Activated CD4-positive, alpha-beta T cell treated with anti-CD3 and anti-CD28 coated beads, Interleukin-2, amount 10 ng/mL, durations not matched to agents 7 days and 5 days (primary cell): ENCODE measurements around the gene KSR1. TPM values are rescaled to one million over a fixed set of nuclear protein-coding genes. Genes with fewer than 3 reads are reported as not detected.

Experiments
- CTCF ChIA-PET: fragments of 350-600 bp; sonication (Branson Sonifier 250); formaldehyde crosslinking; loops from one replicate; lab custom pipeline; 2021; ENCODE audit warnings: antibody characterized with exemption; lab: Charles Lee
- POLR2A ChIA-PET: fragments of 350-600 bp; sonication (Branson Sonifier 250); formaldehyde crosslinking; loops from one replicate; lab custom pipeline; 2021; ENCODE audit warnings: antibody characterized with exemption; lab: Charles Lee
- DNase-seq: peaks from one replicate; pipeline ENCODE4 v3.0.0-alpha.2; 2020
- H3K27ac Mint-ChIP-seq: one replicate; pipeline ENCODE4 v1.8.0; 2021; ENCODE audit warnings: mild to moderate bottlenecking, moderate library complexity, mixed read lengths
- H3K27me3 Mint-ChIP-seq: one replicate; pipeline ENCODE4 v1.8.0; 2021; ENCODE audit warnings: mixed read lengths
- H3K36me3 Mint-ChIP-seq: one replicate; pipeline ENCODE4 v1.8.0; 2021; ENCODE audit warnings: low read depth, mixed read lengths
- H3K4me1 Mint-ChIP-seq: one replicate; pipeline ENCODE4 v1.8.0; 2021; ENCODE audit warnings: mixed read lengths
- H3K4me3 Mint-ChIP-seq: one replicate; pipeline ENCODE4 v1.8.0; 2021; ENCODE audit warnings: mild to moderate bottlenecking, moderate library complexity, mixed read lengths
- H3K9me3 Mint-ChIP-seq: one replicate; pipeline ENCODE4 v1.8.0; 2021; ENCODE audit warnings: mixed read lengths
- total RNA-seq, 2 experiments: library from RNA; stranded (reverse); gene quantifications; one replicate each; pipeline ENCODE4 v1.2.3, GENCODE V29; 2021

Gene KSR1
- total RNA-seq, 2 experiments from 2014 or later, result 43.1 to 45.7 TPM

- Mint-ChIP-seq H3K27me3 (no peaks in the 10 kb centered on the region), H3K9me3 (no peaks in the 10 kb centered on the region), H3K36me3 (no peaks in the 10 kb centered on the region), H3K4me1 (peaks cover 63% of the 10 kb centered on the region), H3K4me3 (no peak overlapping the region), H3K27ac (no peak overlapping the region)
- no peak for DNase-seq
- CTCF ChIA-PET, result interaction anchor here (0.9 to 2.4 kb wide), 5 partner anchors 10 to 24 kb away, joined by 3 to 10 read pairs (median 4); no protein-coding TSS in a partner anchor
- POLR2A ChIA-PET, result no interaction called here
These were observed 65.2 kb downstream of the KSR1 start for GRCh38 chr17:27521281-27522027.

DNA sequence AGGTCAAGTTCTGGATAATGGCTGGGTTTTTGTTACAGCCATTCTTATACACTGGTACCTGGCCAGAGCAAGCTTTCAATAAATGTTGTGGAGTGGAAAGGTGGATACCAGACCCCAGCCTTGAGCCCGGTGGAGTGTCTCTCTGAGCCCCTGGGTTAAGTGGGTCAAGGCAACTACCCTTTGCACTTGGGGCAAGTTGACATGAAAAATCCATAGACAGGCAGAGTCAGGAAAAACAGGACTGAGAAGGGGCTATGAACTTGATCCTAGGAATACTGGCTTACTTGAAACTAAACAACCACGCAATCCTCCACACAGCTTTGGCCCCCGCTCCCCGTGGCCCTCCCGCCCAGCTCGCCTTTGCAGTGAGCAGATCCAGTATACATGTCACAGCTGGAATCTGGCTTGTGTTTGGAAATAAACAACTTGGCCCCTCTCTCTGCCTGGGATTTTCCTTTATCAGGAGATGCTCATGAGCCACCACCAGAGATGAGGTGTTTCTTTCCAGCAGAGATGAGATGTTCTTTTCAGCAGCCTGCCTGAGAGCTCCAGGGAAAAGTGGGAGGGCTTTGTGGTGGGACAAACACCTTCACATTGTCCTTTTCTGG, 65.9 kb downstream of the KSR1 start:
- ChIA-PET POLR2A (no interaction called here), CTCF (interaction anchor here (0.9 to 2.3 kb wide), 5 partner anchors 10 to 55 kb away, joined by 3 to 10 read pairs (median 3); no protein-coding TSS in a partner anchor)
- Mint-ChIP-seq H3K4me1 (peaks cover 69% of the 10 kb centered on the region), H3K27me3 (no peaks in the 10 kb centered on the region), H3K36me3 (peaks cover 5% of the 10 kb centered on the region), H3K4me3 (no peak overlapping the region), H3K9me3 (no peaks in the 10 kb centered on the region), H3K27ac (no peak overlapping the region)
- no peak for DNase-seq

DNA sequence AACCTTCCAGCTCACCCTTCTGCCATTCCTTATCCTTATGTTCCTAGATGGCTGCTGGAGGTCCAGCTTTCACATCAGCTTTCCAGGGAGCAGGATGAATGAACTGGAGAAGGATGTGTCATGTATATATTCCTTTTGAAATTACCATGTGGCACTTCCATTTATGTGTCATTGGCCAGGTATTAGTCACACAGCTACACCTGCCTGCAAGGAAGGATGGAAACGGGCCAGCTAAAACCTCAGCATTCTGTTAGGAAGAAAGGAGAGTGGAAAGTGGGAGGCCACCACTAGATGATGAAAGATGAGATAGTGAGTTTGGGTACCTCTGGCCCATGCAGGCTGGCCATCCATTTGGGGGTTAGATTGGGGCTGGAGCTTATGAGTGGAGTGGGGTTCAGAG, 67.5 kb downstream of the KSR1 start:
- Mint-ChIP-seq H3K27me3 (no peaks in the 10 kb centered on the region), H3K4me3 (no peak overlapping the region), H3K9me3 (no peaks in the 10 kb centered on the region), H3K27ac (no peak overlapping the region), H3K36me3 (peaks cover 5% of the 10 kb centered on the region), H3K4me1 (peaks cover 77% of the 10 kb centered on the region)
- ChIA-PET CTCF (interaction anchor here (1.1 kb wide), 1 partner anchor 56 kb away, joined by 4 read pairs; no protein-coding TSS in a partner anchor), POLR2A (no interaction called here)
- DNase-seq, result no peak

GRCh38 chr17:27524594-27524993, 68.3 kb downstream of the KSR1 start:
- no peak overlapping the region for H3K27ac Mint-ChIP-seq
- H3K4me1 Mint-ChIP-seq, result peaks cover 80% of the 10 kb centered on the region
- ChIA-PET CTCF (no interaction called here), POLR2A (no interaction called here)
- H3K4me3 Mint-ChIP-seq, result no peak overlapping the region
- no peaks in the 10 kb centered on the region for H3K27me3 Mint-ChIP-seq
- no peak for DNase-seq
- H3K36me3 Mint-ChIP-seq, result peaks cover 5% of the 10 kb centered on the region
- H3K9me3 Mint-ChIP-seq, result no peaks in the 10 kb centered on the region

DNA sequence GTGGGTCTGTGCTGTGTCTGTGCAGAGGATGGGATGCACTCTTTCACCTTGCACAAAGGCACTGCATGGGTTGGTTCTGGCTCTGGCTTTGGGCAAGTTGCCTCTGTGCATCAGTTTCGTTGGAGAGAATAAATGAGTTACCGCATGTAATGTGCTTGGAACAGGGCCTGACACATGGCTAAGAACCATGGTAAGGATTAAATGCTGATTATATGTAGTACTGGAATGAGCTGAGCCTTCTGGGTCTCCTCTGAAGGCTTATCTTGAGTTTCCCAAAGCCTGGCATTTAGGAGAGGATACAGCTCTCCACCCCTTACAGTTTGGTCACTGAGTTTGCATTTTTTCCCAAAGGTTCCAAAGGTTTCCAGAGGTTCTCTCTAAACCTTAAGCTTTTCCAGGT, 69.1 kb downstream of the KSR1 start:
- DNase-seq, result no peak
- no peak overlapping the region for H3K4me3 Mint-ChIP-seq
- H3K9me3 Mint-ChIP-seq, result no peaks in the 10 kb centered on the region
- H3K36me3 Mint-ChIP-seq, result peaks cover 5% of the 10 kb centered on the region
- POLR2A ChIA-PET, result no interaction called here
- no peaks in the 10 kb centered on the region for H3K27me3 Mint-ChIP-seq
- peaks cover 82% of the 10 kb centered on the region for H3K4me1 Mint-ChIP-seq
- H3K27ac Mint-ChIP-seq, result no peak overlapping the region
- CTCF ChIA-PET, result interaction anchor here (1.1 kb wide), 1 partner anchor 74 kb away, joined by 3 read pairs; no protein-coding TSS in a partner anchor

DNA sequence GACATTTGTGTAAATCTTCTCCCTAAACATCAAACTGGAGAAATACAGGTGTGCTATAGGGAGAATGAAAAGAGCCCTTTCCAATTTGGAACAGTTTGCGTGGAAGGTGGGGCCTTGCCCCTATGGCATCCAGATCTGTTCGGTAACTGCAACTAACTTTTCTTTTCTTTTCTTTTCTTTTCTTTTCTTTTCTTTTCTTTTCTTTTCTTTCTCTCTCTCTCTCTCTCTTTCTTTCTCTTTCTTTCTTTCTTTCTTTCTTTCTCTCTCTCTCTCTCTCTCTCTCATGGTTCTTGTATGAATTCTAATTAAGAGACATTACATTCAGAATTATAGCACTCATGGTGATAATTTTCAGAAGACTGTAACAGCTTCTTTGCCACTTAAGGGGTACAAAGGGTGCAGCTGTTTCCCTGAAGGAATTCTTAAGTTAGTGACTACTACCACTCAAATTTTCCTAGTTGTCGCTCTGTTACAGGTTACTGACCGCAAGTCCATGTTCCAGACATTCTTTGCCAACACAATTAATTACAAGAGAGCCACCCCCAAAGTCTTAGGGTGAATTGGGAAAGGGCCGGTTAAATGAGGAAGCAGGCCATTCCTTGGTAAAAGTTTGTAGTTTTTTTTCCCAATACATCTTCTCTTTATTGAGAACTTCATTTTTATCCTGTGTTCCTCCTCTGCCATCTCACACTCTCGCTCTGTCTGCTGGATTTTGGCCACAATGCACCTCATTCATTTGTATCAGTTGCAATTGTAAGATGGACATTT, 69.8 kb downstream of the KSR1 start:
- no peaks in the 10 kb centered on the region for H3K9me3 Mint-ChIP-seq
- H3K4me3 Mint-ChIP-seq, result peak overlapping the region; percentile 4
- H3K36me3 Mint-ChIP-seq, result peaks cover 5% of the 10 kb centered on the region
- H3K27me3 Mint-ChIP-seq, result no peaks in the 10 kb centered on the region
- ChIA-PET CTCF (interaction anchor here (0.6 to 1.5 kb wide), 4 partner anchors 8 to 74 kb away, joined by 3 to 4 read pairs (median 4); no protein-coding TSS in a partner anchor), POLR2A (no interaction called here)
- DNase-seq, result no peak
- peak overlapping the region; percentile 75 for H3K27ac Mint-ChIP-seq
- peaks cover 84% of the 10 kb centered on the region for H3K4me1 Mint-ChIP-seq

DNA sequence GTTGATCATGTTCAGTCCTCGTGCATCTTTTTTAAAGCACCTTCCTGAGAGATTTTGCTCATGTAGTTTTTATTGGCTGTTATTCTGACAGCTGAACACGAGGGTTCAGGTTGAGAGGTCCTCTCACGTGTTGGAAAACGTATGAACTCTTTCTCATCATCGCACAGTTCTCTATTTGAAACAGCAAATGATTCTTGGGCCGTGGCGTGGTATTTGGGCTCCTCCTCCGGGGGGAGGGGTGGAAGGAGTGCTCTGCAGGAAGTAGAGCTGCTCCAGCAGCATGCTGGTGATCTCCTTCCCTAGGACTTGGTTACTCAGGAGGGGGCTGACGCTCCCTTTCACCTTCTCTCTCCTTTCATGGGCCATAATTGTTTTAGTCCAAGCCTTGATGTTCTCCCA, 70.4 kb downstream of the KSR1 start:
- peak; percentile 60 for DNase-seq
- ChIA-PET CTCF (interaction anchor here (0.6 to 1.5 kb wide), 3 partner anchors 8 to 73 kb away, joined by 3 to 4 read pairs (median 4); no protein-coding TSS in a partner anchor), POLR2A (no interaction called here)
- peaks cover 5% of the 10 kb centered on the region for H3K36me3 Mint-ChIP-seq
- peak overlapping the region; percentile 4 for H3K4me3 Mint-ChIP-seq
- peak overlapping the region; percentile 75 for H3K27ac Mint-ChIP-seq
- no peaks in the 10 kb centered on the region for H3K9me3 Mint-ChIP-seq
- H3K4me1 Mint-ChIP-seq, result peaks cover 88% of the 10 kb centered on the region
- no peaks in the 10 kb centered on the region for H3K27me3 Mint-ChIP-seq

DNA sequence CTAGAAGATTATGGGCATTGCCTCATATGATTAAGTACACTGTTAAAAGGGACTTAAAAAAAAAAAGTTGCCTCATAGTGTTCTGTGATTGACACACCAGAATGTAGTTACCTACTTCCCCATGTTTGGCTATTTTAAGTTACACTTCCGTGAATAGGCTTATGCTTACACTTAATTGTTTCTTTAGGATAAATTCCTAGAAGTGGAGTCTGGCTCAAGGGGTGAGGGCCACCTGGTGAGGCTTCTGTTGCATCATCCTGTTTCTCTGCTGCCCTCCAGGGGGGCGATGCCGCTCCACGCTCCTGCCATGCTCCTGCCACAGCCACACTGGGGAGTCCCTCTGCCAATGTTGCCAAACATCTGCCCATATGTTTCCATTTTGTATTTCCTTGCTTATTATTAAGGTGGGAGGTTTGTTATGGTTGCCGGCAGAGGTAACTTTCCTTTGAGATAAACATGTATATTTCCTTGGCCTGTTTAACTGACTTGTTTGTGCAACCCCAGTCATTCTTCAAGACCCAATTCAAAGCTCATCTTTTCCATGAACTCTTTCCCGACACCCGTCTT, 73.1 kb downstream of the KSR1 start:
- Mint-ChIP-seq H3K4me3 (no peak overlapping the region), H3K27me3 (no peaks in the 10 kb centered on the region), H3K9me3 (no peaks in the 10 kb centered on the region), H3K4me1 (peaks cover 81% of the 10 kb centered on the region), H3K36me3 (peaks cover 5% of the 10 kb centered on the region), H3K27ac (peak overlapping the region; percentile 80)
- CTCF ChIA-PET, result interaction anchor here (0.5 kb wide), 1 partner anchor 15 kb away, joined by 3 read pairs; no protein-coding TSS in a partner anchor
- DNase-seq, result no peak
- POLR2A ChIA-PET, result no interaction called here

DNA sequence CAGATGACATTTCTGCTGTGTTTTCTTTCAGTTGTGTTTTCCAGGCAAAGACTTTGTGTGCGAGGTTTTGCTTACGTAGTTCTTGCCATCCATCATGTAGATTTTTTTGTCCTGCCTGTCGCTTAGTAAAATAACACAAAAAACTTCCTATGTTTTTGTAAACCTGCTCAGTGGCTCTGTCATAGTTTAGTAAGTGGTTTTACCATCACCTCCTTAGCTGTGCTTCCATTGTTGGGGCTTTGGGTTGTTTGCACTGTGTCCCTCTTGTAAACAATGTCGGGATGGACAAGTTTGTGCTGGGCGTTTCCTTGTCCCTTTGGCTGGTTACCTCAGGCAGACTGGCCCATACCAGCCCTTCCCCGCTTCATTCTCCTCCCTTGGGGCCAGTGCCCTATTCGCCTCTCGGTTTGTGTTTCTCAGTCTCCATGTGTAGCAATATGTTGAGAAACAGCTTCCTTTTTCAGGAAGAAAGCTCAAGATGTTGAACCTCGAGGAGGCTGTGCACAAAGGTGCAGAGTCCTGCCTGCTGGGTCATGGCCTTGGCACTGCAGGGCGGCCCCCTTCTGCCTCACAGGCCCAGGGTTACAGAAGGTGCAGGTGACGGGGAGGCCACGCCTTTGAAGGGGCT, 74.6 kb downstream of the KSR1 start:
- Mint-ChIP-seq H3K36me3 (peaks cover 5% of the 10 kb centered on the region), H3K4me3 (no peak overlapping the region), H3K27ac (no peak overlapping the region)

DNA sequence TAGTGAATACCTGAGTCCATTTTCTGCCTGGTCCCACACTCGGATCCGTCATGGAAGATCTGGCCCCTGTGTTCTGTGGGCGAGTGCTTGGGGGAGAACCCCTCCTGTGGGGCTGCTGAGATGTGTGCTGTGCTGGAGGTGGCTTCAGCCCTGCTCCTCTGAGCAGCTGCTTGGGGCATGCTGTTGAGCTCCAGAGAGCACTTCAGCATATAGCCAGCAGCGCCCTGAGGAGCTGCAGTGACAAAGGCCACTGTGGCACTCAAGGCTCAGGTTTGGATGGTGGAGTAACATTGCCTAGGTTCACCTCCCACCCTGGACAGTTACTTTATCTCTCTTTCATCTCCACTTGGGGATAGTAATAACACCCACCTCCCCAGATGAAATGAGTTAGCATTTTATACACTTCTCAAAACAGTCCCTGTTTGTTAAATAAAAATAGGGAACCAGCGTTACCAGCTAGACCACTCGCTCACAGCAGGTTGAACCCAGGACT, 75.3 kb downstream of the KSR1 start:
- peak overlapping the region; percentile 31 for H3K27ac Mint-ChIP-seq
- H3K9me3 Mint-ChIP-seq, result no peaks in the 10 kb centered on the region
- no peak overlapping the region for H3K4me3 Mint-ChIP-seq
- peaks cover 5% of the 10 kb centered on the region for H3K36me3 Mint-ChIP-seq
- no peaks in the 10 kb centered on the region for H3K27me3 Mint-ChIP-seq
- ChIA-PET CTCF (interaction anchor here (0.9 to 1.6 kb wide), 3 partner anchors 10 to 49 kb away, joined by 3 to 4 read pairs (median 4); no protein-coding TSS in a partner anchor), POLR2A (no interaction called here)
- no peak for DNase-seq
- H3K4me1 Mint-ChIP-seq, result peaks cover 68% of the 10 kb centered on the region

More for the DNA sequence above, 74.6 kb downstream of the KSR1 start:
- Mint-ChIP-seq H3K27me3 (no peaks in the 10 kb centered on the region), H3K4me1 (peaks cover 72% of the 10 kb centered on the region), H3K9me3 (no peaks in the 10 kb centered on the region)
- no peak for DNase-seq
- ChIA-PET CTCF (interaction anchor here (0.9 to 1.6 kb wide), 3 partner anchors 10 to 50 kb away, joined by 3 to 4 read pairs (median 4); no protein-coding TSS in a partner anchor), POLR2A (no interaction called here)

- Mint-ChIP-seq H3K4me3 (no peak overlapping the region), H3K4me1 (peaks cover 66% of the 10 kb centered on the region), H3K27me3 (no peaks in the 10 kb centered on the region), H3K36me3 (no peaks in the 10 kb centered on the region), H3K27ac (no peak overlapping the region), H3K9me3 (no peaks in the 10 kb centered on the region)
- ChIA-PET CTCF (interaction anchor here (0.6 to 1.6 kb wide), 2 partner anchors 14 to 289 kb away, joined by 4 read pairs; no protein-coding TSS in a partner anchor), POLR2A (no interaction called here)
- DNase-seq, result no peak
These were observed 76.3 kb downstream of the KSR1 start for GRCh38 chr17:27532269-27533263.
